WTC11 (cell line): ENCODE measurements around the gene CLN5. TPM values are rescaled to one million over a fixed set of nuclear protein-coding genes. Genes with fewer than 3 reads are reported as not detected.

Source experiments
- ATAC-seq: fragments of 200-7000 bp; cut with Tn5 transposase; 2 replicates; pipeline ENCODE4 v1.10.0; 2021; ENCODE audit warnings: mild to moderate bottlenecking, moderate library complexity
- CTCF ChIA-PET: fragments of 300-600 bp; sonication (Branson Sonifier 250); formaldehyde crosslinking; loops from one replicate; lab custom pipeline; 2021; ENCODE audit warnings: antibody characterized with exemption; lab: Charles Lee
- POLR2A ChIA-PET: fragments of 350-600 bp; sonication (Branson Sonifier 250); formaldehyde crosslinking; loops from one replicate; lab custom pipeline; 2021; ENCODE audit warnings: antibody characterized with exemption; lab: Charles Lee
- DNase-seq: peaks from one replicate; pipeline ENCODE4 v3.0.0; 2021; ENCODE audit warnings: low spot score
- H3K27ac Mint-ChIP-seq: 2 replicates; pipeline ENCODE4 v1.8.0; 2021; ENCODE audit warnings: mixed read lengths
- H3K27me3 Mint-ChIP-seq: 2 replicates; pipeline ENCODE4 v1.8.0; 2021; ENCODE audit warnings: low read depth, mild to moderate bottlenecking, moderate library complexity, mixed read lengths
- H3K36me3 Mint-ChIP-seq: 2 replicates; pipeline ENCODE4 v1.8.0; 2021; ENCODE audit warnings: mixed read lengths
- H3K4me1 Mint-ChIP-seq: 2 replicates; pipeline ENCODE4 v1.8.0; 2022; ENCODE audit warnings: mixed read lengths
- H3K4me3 Mint-ChIP-seq: 2 replicates; pipeline ENCODE4 v1.8.0; 2021; ENCODE audit warnings: mild to moderate bottlenecking, moderate library complexity, mixed read lengths
- H3K9me3 Mint-ChIP-seq: 2 replicates; pipeline ENCODE4 v1.8.0; 2021; ENCODE audit warnings: mixed read lengths
- CREB1 ChIP-seq: sonication (generic); formaldehyde crosslinking; IDR thresholded peaks from 2 replicates; pipeline ENCODE4 v1.8.0; 2023; ENCODE audit warnings: mild to moderate bottlenecking, missing genetic modification reagents
- ELF4 ChIP-seq: sonication (generic); formaldehyde crosslinking; IDR thresholded peaks from 2 replicates; pipeline ENCODE4 v1.8.1; 2022; ENCODE audit warnings: low read depth, mild to moderate bottlenecking, moderate library complexity, missing genetic modification reagents
- EMX1 ChIP-seq: fragments of 250-450 bp; sonication (Bioruptor Pico); IDR thresholded peaks from 2 replicates; pipeline ENCODE4 v1.8.0; 2021; ENCODE audit warnings: mild to moderate bottlenecking
- JUN ChIP-seq: sonication (generic); formaldehyde crosslinking; IDR thresholded peaks from 2 replicates; pipeline ENCODE4 v1.8.0; 2023; ENCODE audit warnings: mild to moderate bottlenecking, missing genetic modification reagents
- PRRX2 ChIP-seq: fragments of 250-450 bp; sonication (Bioruptor Pico); IDR thresholded peaks from 2 replicates; pipeline ENCODE4 v1.8.0; 2021; ENCODE audit warnings: mild to moderate bottlenecking
- SMAD4 ChIP-seq: sonication (generic); formaldehyde crosslinking; IDR thresholded peaks from 2 replicates; pipeline ENCODE4 v1.8.0; 2022; ENCODE audit warnings: mild to moderate bottlenecking, missing genetic modification reagents
- TEAD4 ChIP-seq: sonication (generic); formaldehyde crosslinking; IDR thresholded peaks from 2 replicates; pipeline ENCODE4 v1.8.0; 2022; ENCODE audit warnings: mild to moderate bottlenecking, missing genetic modification reagents
- TP53 ChIP-seq: sonication (generic); formaldehyde crosslinking; IDR thresholded peaks from 2 replicates; pipeline ENCODE4 v1.8.1; 2023; ENCODE audit warnings: mild to moderate bottlenecking, missing genetic modification reagents
- ZNF121 ChIP-seq: sonication (generic); formaldehyde crosslinking; IDR thresholded peaks from 2 replicates; pipeline ENCODE4 v1.8.0; 2023; ENCODE audit warnings: missing genetic modification reagents
- ZNF138 ChIP-seq: sonication (generic); formaldehyde crosslinking; conservative IDR thresholded peaks from 2 replicates; pipeline ENCODE4 v1.8.1; 2022; ENCODE audit warnings: mild to moderate bottlenecking, moderate library complexity, missing genetic modification reagents
- ZNF219 ChIP-seq: sonication (generic); formaldehyde crosslinking; IDR thresholded peaks from 2 replicates; pipeline ENCODE4 v1.8.0; 2023; ENCODE audit warnings: missing genetic modification reagents, mild to moderate bottlenecking, borderline replicate concordance
- ZNF232 ChIP-seq: sonication (generic); formaldehyde crosslinking; IDR thresholded peaks from 2 replicates; pipeline ENCODE4 v1.8.0; 2022; ENCODE audit warnings: mild to moderate bottlenecking, missing genetic modification reagents
- ZNF263 ChIP-seq: sonication (generic); formaldehyde crosslinking; IDR thresholded peaks from 2 replicates; pipeline ENCODE4 v1.8.1; 2022; ENCODE audit warnings: low read depth, mild to moderate bottlenecking, moderate library complexity, missing genetic modification reagents
- ZNF396 ChIP-seq: fragments of 250-450 bp; sonication (Bioruptor Pico); IDR thresholded peaks from 2 replicates; pipeline ENCODE4 v1.8.0; 2021; ENCODE audit warnings: mild to moderate bottlenecking, moderate library complexity, borderline replicate concordance
- total RNA-seq: library from RNA; stranded (reverse); gene quantifications from 3 replicates; pipeline ENCODE4 v1.2.3, GENCODE V29; 2021
- TF ChIP-seq, protein P1 (sequence below): sonication (generic); formaldehyde crosslinking; IDR thresholded peaks from 2 replicates; pipeline ENCODE4 v1.8.1; 2023; ENCODE audit warnings: mild to moderate bottlenecking, missing genetic modification reagents
- TF ChIP-seq, protein P2 (sequence below): sonication (generic); formaldehyde crosslinking; IDR thresholded peaks from 2 replicates; pipeline ENCODE4 v1.8.1; 2022; ENCODE audit warnings: mild to moderate bottlenecking, moderate library complexity, missing genetic modification reagents
- TF ChIP-seq, protein P3 (sequence below): sonication (generic); formaldehyde crosslinking; IDR thresholded peaks from 2 replicates; pipeline ENCODE4 v1.8.1; 2023; ENCODE audit warnings: mild to moderate bottlenecking, missing genetic modification reagents, moderate library complexity
- TF ChIP-seq, protein P4 (sequence below): sonication (generic); formaldehyde crosslinking; IDR thresholded peaks from 2 replicates; pipeline ENCODE4 v1.8.1; 2023; ENCODE audit warnings: mild to moderate bottlenecking, missing genetic modification reagents, moderate library complexity
- TF ChIP-seq, protein P5 (sequence below): fragments of 250-450 bp; sonication (Bioruptor Pico); IDR thresholded peaks from 2 replicates; pipeline ENCODE4 v1.8.0; 2021; ENCODE audit warnings: mild to moderate bottlenecking
- TF ChIP-seq, protein P6 (sequence below): sonication (generic); formaldehyde crosslinking; IDR thresholded peaks from 2 replicates; pipeline ENCODE4 v1.8.1; 2022; ENCODE audit warnings: missing genetic modification reagents, borderline replicate concordance

The CLN5 gene
- total RNA-seq, 1 experiment from 2014 or later, result 9.2 TPM

DNA sequence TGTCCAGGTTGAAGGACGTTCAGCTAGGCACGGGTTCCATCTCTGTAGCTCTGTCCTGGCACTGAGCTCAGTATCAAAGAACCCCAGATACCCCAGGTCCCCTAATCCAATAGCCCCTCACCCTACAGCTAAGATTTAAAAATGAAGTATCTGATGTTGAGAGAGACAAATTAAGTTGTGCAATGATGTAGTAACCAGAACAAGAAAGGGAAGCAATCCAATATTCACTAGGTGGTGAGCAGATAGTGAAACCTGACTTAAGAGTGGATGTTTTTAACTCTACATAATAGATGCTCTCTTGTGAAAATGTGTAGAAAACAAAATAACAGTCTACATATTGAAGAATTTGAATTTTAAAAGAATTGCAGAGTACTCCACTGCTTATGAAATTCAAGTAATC, 41.8 kb upstream of the CLN5 start:
- Mint-ChIP-seq H3K27me3 (no peaks in the 10 kb centered on the region; the same call in 1 of the 2 replicates), H3K4me1 (no peaks in the 10 kb centered on the region), H3K27ac (no peak overlapping the region), H3K9me3 (peaks cover 8% of the 10 kb centered on the region), H3K4me3 (no peak overlapping the region), H3K36me3 (no peaks in the 10 kb centered on the region)
- no peak for ATAC-seq
- TF ChIP-seq, protein P1, sequence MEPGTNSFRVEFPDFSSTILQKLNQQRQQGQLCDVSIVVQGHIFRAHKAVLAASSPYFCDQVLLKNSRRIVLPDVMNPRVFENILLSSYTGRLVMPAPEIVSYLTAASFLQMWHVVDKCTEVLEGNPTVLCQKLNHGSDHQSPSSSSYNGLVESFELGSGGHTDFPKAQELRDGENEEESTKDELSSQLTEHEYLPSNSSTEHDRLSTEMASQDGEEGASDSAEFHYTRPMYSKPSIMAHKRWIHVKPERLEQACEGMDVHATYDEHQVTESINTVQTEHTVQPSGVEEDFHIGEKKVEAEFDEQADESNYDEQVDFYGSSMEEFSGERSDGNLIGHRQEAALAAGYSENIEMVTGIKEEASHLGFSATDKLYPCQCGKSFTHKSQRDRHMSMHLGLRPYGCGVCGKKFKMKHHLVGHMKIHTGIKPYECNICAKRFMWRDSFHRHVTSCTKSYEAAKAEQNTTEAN, result no peak
- TF ChIP-seq, protein P2, sequence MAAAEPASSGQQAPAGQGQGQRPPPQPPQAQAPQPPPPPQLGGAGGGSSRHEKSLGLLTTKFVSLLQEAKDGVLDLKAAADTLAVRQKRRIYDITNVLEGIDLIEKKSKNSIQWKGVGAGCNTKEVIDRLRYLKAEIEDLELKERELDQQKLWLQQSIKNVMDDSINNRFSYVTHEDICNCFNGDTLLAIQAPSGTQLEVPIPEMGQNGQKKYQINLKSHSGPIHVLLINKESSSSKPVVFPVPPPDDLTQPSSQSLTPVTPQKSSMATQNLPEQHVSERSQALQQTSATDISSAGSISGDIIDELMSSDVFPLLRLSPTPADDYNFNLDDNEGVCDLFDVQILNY (CRISPR knock-in tag), result no peak
- no peak for TF ChIP-seq PRRX2
- TF ChIP-seq, protein P3, sequence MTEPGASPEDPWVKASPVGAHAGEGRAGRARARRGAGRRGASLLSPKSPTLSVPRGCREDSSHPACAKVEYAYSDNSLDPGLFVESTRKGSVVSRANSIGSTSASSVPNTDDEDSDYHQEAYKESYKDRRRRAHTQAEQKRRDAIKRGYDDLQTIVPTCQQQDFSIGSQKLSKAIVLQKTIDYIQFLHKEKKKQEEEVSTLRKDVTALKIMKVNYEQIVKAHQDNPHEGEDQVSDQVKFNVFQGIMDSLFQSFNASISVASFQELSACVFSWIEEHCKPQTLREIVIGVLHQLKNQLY (CRISPR knock-in tag), result no peak
- no peak for TF ChIP-seq TEAD4
- TF ChIP-seq ZNF232, result no peak
- no peak for TF ChIP-seq ELF4
- no peak for TF ChIP-seq JUN (CRISPR knock-in tag)
- POLR2A ChIA-PET, result no interaction called here
- DNase-seq, result no peak
- CTCF ChIA-PET, result no interaction called here

DNA sequence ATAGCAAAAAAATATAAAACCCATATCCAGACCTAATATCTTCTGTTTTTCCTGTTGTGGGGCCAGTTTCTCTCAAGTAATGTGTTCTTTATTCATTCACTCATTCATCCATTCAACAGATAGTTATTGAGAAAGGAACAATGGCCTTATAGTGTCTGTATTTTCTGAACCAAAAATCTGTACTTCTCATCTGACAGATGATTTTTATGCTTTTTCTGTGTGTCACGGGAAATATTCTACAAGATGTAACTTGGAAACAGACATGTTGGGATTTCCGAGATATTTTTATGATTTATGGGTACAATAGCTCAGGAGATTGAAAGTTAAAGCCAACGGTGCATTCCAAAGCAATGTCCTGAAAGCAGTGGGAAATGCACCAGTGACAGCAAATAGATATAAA, 37.9 kb upstream of the CLN5 start:
- ChIA-PET CTCF (interaction anchor here (1.1 kb wide), 1 partner anchor 26 kb away, joined by 8 read pairs; no protein-coding TSS in a partner anchor), POLR2A (no interaction called here)
- TF ChIP-seq, protein P4, sequence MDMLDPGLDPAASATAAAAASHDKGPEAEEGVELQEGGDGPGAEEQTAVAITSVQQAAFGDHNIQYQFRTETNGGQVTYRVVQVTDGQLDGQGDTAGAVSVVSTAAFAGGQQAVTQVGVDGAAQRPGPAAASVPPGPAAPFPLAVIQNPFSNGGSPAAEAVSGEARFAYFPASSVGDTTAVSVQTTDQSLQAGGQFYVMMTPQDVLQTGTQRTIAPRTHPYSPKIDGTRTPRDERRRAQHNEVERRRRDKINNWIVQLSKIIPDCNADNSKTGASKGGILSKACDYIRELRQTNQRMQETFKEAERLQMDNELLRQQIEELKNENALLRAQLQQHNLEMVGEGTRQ, result no peak
- TF ChIP-seq, protein P5, sequence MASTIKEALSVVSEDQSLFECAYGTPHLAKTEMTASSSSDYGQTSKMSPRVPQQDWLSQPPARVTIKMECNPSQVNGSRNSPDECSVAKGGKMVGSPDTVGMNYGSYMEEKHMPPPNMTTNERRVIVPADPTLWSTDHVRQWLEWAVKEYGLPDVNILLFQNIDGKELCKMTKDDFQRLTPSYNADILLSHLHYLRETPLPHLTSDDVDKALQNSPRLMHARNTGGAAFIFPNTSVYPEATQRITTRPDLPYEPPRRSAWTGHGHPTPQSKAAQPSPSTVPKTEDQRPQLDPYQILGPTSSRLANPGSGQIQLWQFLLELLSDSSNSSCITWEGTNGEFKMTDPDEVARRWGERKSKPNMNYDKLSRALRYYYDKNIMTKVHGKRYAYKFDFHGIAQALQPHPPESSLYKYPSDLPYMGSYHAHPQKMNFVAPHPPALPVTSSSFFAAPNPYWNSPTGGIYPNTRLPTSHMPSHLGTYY, result no peak
- TF ChIP-seq ZNF219 (CRISPR knock-in tag) (no peak), ZNF121 (CRISPR knock-in tag) (no peak), ZNF263 (no peak), TP53 (CRISPR knock-in tag) (no peak), ZNF138 (CRISPR knock-in tag) (no peak), SMAD4 (CRISPR knock-in tag) (no peak), CREB1 (CRISPR knock-in tag) (no peak), EMX1 (CRISPR knock-in tag) (no peak), ZNF396 (CRISPR knock-in tag) (no peak)
- TF ChIP-seq, protein P6, sequence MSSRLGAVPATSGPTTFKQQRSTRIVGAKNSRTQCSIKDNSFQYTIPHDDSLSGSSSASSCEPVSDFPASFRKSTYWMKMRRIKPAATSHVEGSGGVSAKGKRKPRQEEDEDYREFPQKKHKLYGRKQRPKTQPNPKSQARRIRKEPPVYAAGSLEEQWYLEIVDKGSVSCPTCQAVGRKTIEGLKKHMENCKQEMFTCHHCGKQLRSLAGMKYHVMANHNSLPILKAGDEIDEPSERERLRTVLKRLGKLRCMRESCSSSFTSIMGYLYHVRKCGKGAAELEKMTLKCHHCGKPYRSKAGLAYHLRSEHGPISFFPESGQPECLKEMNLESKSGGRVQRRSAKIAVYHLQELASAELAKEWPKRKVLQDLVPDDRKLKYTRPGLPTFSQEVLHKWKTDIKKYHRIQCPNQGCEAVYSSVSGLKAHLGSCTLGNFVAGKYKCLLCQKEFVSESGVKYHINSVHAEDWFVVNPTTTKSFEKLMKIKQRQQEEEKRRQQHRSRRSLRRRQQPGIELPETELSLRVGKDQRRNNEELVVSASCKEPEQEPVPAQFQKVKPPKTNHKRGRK (CRISPR knock-in tag), result no peak
- no peaks in the 10 kb centered on the region for H3K4me1 Mint-ChIP-seq
- H3K9me3 Mint-ChIP-seq, result peaks cover 23% of the 10 kb centered on the region
- no peak for ATAC-seq
- no peak overlapping the region for H3K4me3 Mint-ChIP-seq
- no peak for DNase-seq
- no peak overlapping the region for H3K27ac Mint-ChIP-seq
- H3K36me3 Mint-ChIP-seq, result peaks cover 7% of the 10 kb centered on the region
- no peaks in the 10 kb centered on the region; the same call in 1 of the 2 replicates for H3K27me3 Mint-ChIP-seq
